Central memory CD8-positive, alpha-beta T cell (primary cell): ENCODE data around the gene ARL10.

Experiments
- ATAC-seq: fragments of 150-1000 bp; cut with Tn5 transposase; replicated peaks from 2 replicates; pipeline ENCODE4 v1.10.0; 2022; ENCODE audit warnings: mild to moderate bottlenecking, moderate FRiP score, moderate number of reproducible peaks; ENCODE audit not compliant: poor library complexity, severe bottlenecking; ENCODE audit errors: extremely low read depth
- DNase-seq, 2 donors: peaks; one replicate each; pipeline ENCODE4 v3.0.0; 2021; ENCODE audit warnings: low spot score in 2 of 2
- H3K27ac Mint-ChIP-seq: one replicate; pipeline ENCODE4 v1.8.0; 2022; ENCODE audit warnings: low read depth, mild to moderate bottlenecking, moderate library complexity, mixed read lengths
- H3K27me3 Mint-ChIP-seq: one replicate; pipeline ENCODE4 v1.8.0; 2022; ENCODE audit warnings: mixed read lengths
- H3K36me3 Mint-ChIP-seq: one replicate; pipeline ENCODE4 v1.8.0; 2022; ENCODE audit warnings: mild to moderate bottlenecking, moderate library complexity, mixed read lengths; ENCODE audit not compliant: insufficient read depth
- H3K4me1 Mint-ChIP-seq: one replicate; pipeline ENCODE4 v1.8.0; 2022; ENCODE audit warnings: mixed read lengths
- H3K4me3 Mint-ChIP-seq: one replicate; pipeline ENCODE4 v1.8.0; 2022; ENCODE audit warnings: mild to moderate bottlenecking, moderate library complexity, mixed read lengths
- H3K9me3 Mint-ChIP-seq: one replicate; pipeline ENCODE4 v1.8.0; 2022; ENCODE audit warnings: mixed read lengths

The ARL10 gene

DNA sequence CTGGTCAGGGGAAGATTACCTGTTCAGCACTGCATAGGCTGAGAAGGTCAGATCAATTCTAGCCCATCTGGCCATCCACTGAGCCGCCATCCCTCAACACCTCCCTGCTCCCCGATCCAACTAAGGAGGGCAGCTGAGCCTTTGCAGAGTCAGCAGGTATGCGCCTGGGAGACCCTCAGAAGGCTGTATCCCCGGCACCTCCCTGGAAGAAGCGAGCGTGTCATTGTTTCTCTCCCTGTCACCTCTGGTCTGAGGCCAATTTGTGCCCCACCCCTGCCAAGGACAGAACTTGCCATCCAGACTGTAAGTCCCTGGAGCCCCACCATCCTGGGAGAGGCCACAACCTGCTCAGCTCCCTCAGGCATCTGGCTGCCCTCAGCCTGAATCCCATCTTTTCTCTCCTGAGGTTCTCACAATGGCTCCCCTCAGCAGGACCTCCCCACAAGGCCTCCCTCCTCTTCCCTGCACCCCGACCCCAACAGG is 48.5 kb downstream of the ARL10 start:
- no peaks in the 10 kb centered on the region for H3K27me3 Mint-ChIP-seq

DNA sequence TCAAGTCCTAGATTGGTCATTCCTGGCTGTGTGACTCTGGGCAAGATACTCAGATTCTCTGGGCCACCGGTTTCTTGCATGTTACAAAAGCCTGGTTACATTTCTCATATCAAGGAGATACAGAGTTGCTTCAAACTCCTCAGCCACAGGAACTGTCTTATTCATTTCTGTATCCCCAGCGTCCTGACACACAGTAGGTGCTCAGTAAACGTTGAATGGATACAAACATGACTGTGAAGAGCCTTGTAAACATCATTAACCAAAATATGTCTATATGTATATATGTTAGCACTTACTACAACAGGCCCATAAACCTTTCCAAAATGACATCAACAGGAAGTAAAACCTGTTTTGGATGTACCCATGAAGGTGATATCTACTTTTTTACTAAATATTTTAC is 49.4 kb downstream of the ARL10 start:
- DNase-seq: no peak
- ATAC-seq: no peak
- peaks cover 20% of the 10 kb centered on the region for H3K36me3 Mint-ChIP-seq
- H3K27me3 Mint-ChIP-seq: no peaks in the 10 kb centered on the region
- no peaks in the 10 kb centered on the region for H3K9me3 Mint-ChIP-seq
- peak overlapping the region; percentile 91 for H3K27ac Mint-ChIP-seq
- peaks cover 58% of the 10 kb centered on the region for H3K4me1 Mint-ChIP-seq
- peak overlapping the region; percentile 77 for H3K4me3 Mint-ChIP-seq

More for the DNA sequence above, 48.5 kb downstream of the ARL10 start:
- H3K36me3 Mint-ChIP-seq: peaks cover 22% of the 10 kb centered on the region
- peaks cover 58% of the 10 kb centered on the region for H3K4me1 Mint-ChIP-seq
- peak overlapping the region; percentile 91 for H3K27ac Mint-ChIP-seq
- H3K4me3 Mint-ChIP-seq: no peak overlapping the region
- no peaks in the 10 kb centered on the region for H3K9me3 Mint-ChIP-seq
- ATAC-seq (no peak), DNase-seq (no peak)

DNA sequence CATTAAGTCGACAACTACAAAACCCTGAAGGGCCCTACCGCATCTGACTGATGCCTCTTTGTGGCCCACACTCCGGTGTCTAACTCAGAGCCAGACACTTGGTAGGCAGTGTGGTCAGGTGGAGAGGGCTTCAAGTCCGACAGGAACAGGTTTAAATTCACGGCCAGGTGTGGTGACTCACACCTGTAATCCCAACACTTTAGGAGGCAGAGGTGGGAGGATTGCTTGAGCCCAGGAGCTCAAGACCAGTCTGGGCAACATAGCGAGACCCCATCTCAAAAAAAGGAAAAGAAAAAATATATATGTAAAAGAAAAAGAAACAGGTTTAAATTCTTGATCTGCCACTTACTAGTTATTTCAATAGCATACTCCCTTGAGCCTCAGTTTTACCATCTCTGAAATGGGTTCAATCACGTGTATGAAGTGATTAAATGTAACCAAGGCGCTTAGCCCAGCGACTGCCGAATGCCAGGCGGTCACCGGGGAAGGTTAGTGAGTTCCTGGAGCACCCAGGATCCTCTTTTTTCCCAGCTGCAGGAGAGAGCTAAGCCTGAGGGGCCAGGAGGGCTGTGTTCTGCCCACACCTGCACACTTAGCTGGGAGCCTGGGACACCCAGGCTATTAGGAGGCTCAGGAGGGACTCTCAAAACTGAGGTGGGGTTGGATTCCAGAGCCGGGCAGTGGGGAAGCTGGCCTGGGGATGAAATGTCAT is 50.1 kb downstream of the ARL10 start:
- ATAC-seq: no peak
- no peak for DNase-seq
- H3K4me3 Mint-ChIP-seq: peak overlapping the region; percentile 77
- no peaks in the 10 kb centered on the region for H3K9me3 Mint-ChIP-seq
- no peaks in the 10 kb centered on the region for H3K27me3 Mint-ChIP-seq
- peaks cover 18% of the 10 kb centered on the region for H3K36me3 Mint-ChIP-seq
- peak overlapping the region; percentile 91 for H3K27ac Mint-ChIP-seq
- peaks cover 58% of the 10 kb centered on the region for H3K4me1 Mint-ChIP-seq

DNA sequence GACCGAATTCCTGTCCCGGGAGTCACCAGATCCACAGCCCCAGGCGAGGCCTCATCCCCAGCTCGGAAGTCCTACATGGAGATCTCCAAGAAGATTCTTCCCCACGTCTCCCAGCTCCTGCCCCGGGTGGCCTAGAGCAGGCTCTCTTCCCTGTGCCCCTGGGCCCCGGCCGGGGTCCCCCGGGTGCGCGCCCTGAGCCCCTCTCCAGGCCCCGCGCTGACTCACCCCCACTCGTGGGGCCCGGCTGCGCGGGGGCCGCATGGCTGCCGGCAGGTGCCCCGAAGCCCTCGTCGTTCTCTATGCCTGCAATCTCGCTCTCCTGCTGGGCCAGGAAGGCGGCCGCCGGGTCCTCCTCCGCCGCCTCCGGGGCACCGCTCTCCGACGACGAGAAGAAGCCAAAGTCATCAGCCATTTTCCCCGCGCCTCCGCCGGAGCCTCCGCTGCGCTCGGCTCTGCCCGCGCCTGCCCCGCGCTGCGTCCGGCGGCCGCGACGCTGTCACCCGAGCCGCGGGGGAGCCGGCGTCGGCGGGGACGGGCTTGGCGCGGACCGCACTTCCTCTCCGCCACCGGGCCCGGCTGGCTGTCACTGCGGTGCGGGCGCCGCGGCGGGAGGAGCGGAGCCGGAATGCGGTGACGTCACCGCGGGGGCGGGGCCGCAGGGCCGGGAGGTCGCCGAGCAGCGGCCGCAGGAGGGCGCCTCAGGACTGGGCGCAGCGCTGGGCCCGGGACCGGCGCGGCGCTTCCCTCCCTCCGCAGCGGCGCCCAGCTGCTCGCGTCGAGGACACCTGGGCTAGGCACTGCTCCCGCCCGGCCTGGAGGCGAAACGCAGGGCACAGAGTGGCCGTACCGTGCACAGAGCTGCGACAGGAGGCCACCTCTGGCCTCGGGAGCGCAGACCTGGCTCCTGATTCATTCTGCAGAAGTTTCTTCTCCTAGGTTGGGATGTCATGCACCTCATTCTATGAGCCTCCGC is 51.0 kb downstream of the ARL10 start, which contains the start of gene CLTB:
TSS of gene CLTB (minus strand) at position 588 of the 973 bp plus-strand sequence. CDS start at position 412, 176 bp downstream.
- no peaks in the 10 kb centered on the region for H3K27me3 Mint-ChIP-seq
- DNase-seq (peak; percentile 71), ATAC-seq (peak; percentile 91)
- no peaks in the 10 kb centered on the region for H3K9me3 Mint-ChIP-seq
- peak within 1 kb of the TSS; percentile 77 for H3K4me3 Mint-ChIP-seq
- peaks cover 51% of the 10 kb centered on the region for H3K4me1 Mint-ChIP-seq
- peak within 1 kb of the TSS; percentile 91 for H3K27ac Mint-ChIP-seq
- H3K36me3 Mint-ChIP-seq: peaks cover 11% of the 10 kb centered on the region

DNA sequence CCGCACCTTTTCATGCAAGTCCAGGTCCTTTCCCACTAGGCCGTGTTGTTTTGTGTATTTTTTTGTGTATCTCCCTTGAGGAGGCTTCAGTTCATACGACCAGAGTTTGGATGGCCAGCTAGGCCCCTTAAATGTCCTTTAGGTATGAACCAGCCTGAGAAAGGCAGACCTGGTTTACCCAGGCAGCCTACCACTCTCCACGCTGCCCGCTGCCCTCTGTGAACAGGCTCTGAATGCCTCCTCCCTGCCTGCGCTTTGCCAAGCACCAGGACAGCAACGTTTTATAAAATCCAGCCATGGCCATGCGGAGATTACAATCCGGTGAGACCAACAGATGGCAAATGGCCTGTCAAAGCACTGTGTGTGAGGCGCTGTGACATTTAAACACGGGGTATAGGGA is 51.7 kb downstream of the ARL10 start:
- H3K27me3 Mint-ChIP-seq: no peaks in the 10 kb centered on the region

DNA sequence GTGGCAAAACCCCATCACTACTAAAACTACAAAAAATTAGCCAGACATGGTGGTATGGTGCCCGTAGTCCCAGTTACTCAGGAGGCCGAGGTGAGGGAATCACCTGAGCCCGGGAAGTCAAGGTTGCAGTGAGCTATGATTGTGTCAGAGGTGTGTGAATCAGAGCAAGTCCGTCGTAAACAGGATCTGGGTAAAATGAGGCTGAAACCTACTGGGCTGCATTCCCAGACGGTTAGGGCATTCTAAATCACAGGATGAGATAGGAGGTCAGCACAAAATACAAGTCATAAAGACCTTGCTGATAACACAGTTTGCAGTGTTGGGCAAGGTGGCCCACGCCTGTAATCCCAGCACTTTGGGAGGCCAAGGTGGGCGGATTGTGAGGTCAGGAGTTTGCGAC is 53.0 kb downstream of the ARL10 start:
- Mint-ChIP-seq H3K27me3 (no peaks in the 10 kb centered on the region), H3K36me3 (peaks cover 11% of the 10 kb centered on the region), H3K4me3 (no peak overlapping the region), H3K4me1 (peaks cover 32% of the 10 kb centered on the region), H3K27ac (peak overlapping the region; percentile 57), H3K9me3 (no peaks in the 10 kb centered on the region)
- no peak for DNase-seq
- no peak for ATAC-seq

More for the DNA sequence above, 51.7 kb downstream of the ARL10 start:
- H3K36me3 Mint-ChIP-seq: peaks cover 11% of the 10 kb centered on the region
- peaks cover 44% of the 10 kb centered on the region for H3K4me1 Mint-ChIP-seq
- no peak for ATAC-seq
- no peak for DNase-seq
- peak overlapping the region; percentile 91 for H3K27ac Mint-ChIP-seq
- H3K4me3 Mint-ChIP-seq: peak overlapping the region; percentile 77
- no peaks in the 10 kb centered on the region for H3K9me3 Mint-ChIP-seq

DNA sequence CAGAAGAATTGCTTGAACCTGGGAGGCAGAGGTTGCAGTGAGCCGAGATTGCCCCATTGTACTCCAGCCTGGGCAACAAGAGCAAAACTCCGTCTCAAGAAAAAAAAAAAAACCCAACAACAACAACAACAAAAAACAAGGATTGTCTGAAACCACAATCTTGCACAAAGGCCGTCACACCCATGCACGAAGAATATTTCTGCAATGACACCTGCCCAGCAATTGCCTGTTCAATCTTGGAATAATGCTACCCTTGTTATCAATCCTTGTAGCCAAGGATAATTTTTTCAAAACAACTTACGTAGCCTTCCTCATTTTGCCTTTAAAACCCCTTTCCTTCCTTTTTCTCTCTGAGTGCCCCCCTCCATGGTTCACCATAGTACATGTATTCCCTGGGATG is 54.8 kb downstream of the ARL10 start:
- no peaks in the 10 kb centered on the region for H3K9me3 Mint-ChIP-seq
- no peak overlapping the region for H3K27ac Mint-ChIP-seq
- H3K4me1 Mint-ChIP-seq: peaks cover 14% of the 10 kb centered on the region
- H3K4me3 Mint-ChIP-seq: no peak overlapping the region
- H3K36me3 Mint-ChIP-seq: peaks cover 6% of the 10 kb centered on the region
- ATAC-seq (no peak), DNase-seq (no peak)
- H3K27me3 Mint-ChIP-seq: no peaks in the 10 kb centered on the region

DNA sequence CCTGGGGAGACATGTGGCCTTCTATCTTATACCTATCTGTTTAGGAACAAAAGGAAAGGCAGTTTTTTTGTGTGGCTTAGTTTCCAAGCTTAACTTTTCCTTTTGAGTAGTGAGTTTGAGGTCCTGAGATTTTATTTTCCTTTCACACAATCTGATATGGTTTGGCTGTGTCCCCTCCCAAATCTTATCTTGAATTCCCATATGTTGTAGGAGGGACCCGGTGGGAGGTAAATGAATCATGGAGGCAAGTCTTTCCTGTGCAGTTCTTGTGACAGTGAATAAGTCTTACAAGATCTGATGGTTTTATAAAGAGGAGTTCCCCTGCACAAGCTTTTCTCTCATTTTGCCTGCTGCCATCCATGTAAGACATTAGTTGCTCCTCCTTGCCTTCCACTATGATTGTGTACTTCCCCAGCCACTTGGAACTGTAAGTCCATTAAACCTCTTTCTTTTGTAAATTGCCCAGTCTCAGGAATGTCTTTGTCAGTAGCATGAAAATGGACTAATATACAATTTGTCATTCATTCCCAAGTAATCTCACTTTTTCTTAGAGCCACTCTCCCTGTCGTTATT is 55.8 kb downstream of the ARL10 start:
- Mint-ChIP-seq H3K36me3 (no peaks in the 10 kb centered on the region), H3K4me1 (peaks cover 7% of the 10 kb centered on the region), H3K27ac (no peak overlapping the region), H3K4me3 (no peak overlapping the region), H3K9me3 (no peaks in the 10 kb centered on the region), H3K27me3 (no peaks in the 10 kb centered on the region)
- ATAC-seq: no peak
- no peak for DNase-seq

DNA sequence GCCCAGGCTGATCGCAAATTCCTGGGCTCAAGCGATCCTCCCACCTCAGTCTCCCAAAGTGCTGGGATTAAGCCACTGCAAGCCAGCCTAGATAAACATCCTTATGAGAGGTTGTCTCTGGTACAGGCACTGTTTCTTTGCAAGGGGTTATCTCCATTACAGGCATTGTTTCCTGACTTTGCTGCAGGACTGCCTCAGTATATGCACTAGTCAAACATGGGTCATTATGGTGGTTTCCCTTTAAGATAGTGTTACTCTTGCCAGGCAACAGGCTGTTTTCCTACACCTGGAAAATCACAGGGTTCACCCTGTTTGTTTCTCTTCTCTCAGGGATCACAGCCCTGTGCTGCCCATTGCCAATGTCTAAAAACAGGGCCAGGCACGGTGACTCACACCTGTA is 58.9 kb downstream of the ARL10 start:
- Mint-ChIP-seq H3K27me3 (no peaks in the 10 kb centered on the region), H3K36me3 (no peaks in the 10 kb centered on the region), H3K4me1 (no peaks in the 10 kb centered on the region), H3K9me3 (no peaks in the 10 kb centered on the region), H3K4me3 (no peak overlapping the region), H3K27ac (no peak overlapping the region)
- no peak for ATAC-seq
- no peak for DNase-seq

DNA sequence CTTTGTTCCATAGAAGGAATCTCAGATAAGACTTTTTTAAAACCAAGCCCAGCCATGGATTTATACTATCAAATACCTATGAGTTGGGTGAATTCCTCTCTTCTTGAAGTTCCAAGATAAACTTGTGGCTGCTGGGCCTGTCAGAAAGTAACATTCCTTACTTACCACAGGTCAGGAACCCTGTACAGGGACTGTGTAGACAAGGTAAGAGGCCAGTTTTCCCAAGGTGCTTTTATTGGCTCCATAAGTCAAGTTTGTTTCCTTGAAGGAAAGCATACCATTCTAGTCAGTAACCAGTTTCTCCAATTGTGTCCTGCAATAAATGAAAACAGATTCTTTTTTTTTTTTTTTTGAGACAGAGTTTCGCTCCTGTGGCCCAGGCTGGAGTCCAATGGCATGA is 59.9 kb downstream of the ARL10 start:
- no peak for DNase-seq
- Mint-ChIP-seq H3K27me3 (no peaks in the 10 kb centered on the region), H3K36me3 (no peaks in the 10 kb centered on the region), H3K4me1 (peaks cover 3% of the 10 kb centered on the region), H3K9me3 (no peaks in the 10 kb centered on the region), H3K4me3 (no peak overlapping the region), H3K27ac (no peak overlapping the region)
- ATAC-seq: no peak

DNA sequence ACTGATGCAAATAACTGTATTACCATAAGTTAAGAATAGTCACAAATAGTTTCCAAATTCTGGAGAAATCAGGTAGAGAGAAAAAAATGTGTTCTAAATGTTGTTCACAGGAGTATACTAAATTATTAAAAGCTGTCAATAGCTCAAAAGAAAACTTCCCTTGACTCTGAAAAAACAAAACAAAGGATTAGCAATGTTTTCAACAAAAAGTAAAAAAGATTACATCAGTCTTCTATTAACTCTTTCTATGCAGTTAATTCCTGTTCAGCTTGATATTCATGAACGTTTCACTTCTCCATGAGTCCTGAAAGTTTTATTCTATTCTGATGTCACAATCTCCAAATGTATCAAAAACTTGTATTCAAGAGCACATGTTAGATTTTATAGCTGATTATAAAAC is 60.5 kb downstream of the ARL10 start:
- H3K9me3 Mint-ChIP-seq: no peaks in the 10 kb centered on the region
- H3K27me3 Mint-ChIP-seq: no peaks in the 10 kb centered on the region
- no peak for ATAC-seq

DNA sequence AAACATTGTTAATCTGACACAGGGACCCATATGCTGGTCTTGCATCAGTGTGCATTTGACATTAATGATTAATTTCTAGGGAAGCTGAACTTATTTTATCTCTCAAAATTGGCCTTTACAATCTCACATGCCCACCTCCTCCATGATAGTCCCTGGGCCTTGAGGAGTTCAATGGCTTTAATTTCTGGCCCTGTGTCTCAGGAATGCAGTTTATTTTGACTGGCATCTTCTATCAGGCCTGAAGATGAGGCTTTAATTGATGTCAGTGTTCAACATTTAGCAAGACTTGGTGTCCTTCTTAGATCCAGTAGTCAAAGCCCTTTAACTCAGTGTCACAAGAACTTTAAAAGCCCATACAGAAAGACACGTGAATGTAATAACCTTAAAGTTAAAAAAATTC is 61.6 kb downstream of the ARL10 start:
- no peaks in the 10 kb centered on the region for H3K36me3 Mint-ChIP-seq
- no peaks in the 10 kb centered on the region for H3K27me3 Mint-ChIP-seq
- no peak for ATAC-seq
- no peaks in the 10 kb centered on the region for H3K9me3 Mint-ChIP-seq
- no peak for DNase-seq
- H3K4me1 Mint-ChIP-seq: peaks cover 10% of the 10 kb centered on the region
- H3K4me3 Mint-ChIP-seq: no peak overlapping the region
- H3K27ac Mint-ChIP-seq: no peak overlapping the region

More for the DNA sequence above, 60.5 kb downstream of the ARL10 start:
- no peak overlapping the region for H3K27ac Mint-ChIP-seq
- peaks cover 9% of the 10 kb centered on the region for H3K4me1 Mint-ChIP-seq
- no peaks in the 10 kb centered on the region for H3K36me3 Mint-ChIP-seq
- DNase-seq: no peak
- H3K4me3 Mint-ChIP-seq: no peak overlapping the region
